ENCODE data around the gene NOS2. TPM values are rescaled to one million over a fixed set of nuclear protein-coding genes. Genes with fewer than 3 reads are reported as not detected.
"Not testable (repeated sequence)": the region's sequence is repeated elsewhere in the genome, so short reads cannot be mapped to it uniquely, and the experiment has no call there.

Gene NOS2
- total RNA-seq, 1 donor from 2014 or later, result 1.0 TPM

GRCh38 chr17:27771586-27771985 lies 28.7 kb downstream of the NOS2 start:
- Histone ChIP-seq H3K9me3 (ENCODE audit: control insufficient read depth in 3 of 3, low read length in 3 of 3) (no peaks in the 10 kb centered on the region), H3K9ac (ENCODE audit: low read depth in 1 of 3, low read length in 3 of 3) (no peak overlapping the region)

GRCh38 chr17:27770877-27771276 lies 29.5 kb downstream of the NOS2 start:
- Histone ChIP-seq H3K36me3 (ENCODE audit: control insufficient read depth in 3 of 3, insufficient read depth in 3 of 3, low read length in 3 of 3) (peaks cover 0 to 6% (median 3%) of the 10 kb centered on the region in 3 donors), H3K9ac (ENCODE audit: low read depth in 1 of 3, low read length in 3 of 3) (no peak overlapping the region), H3K27me3 (ENCODE audit: control insufficient read depth in 3 of 3, insufficient read depth in 3 of 3, low read length in 3 of 3) (no peaks in the 10 kb centered on the region), H3K4me1 (ENCODE audit: control insufficient read depth in 3 of 3, insufficient read depth in 3 of 3, low read length in 3 of 3) (no peaks in the 10 kb centered on the region), H3K4me3 (ENCODE audit: low read length in 3 of 3) (no peak overlapping the region), H3K27ac (ENCODE audit: low read depth, low read length) (no peak overlapping the region), H3K9me3 (ENCODE audit: control insufficient read depth in 3 of 3, low read length in 3 of 3) (no peaks in the 10 kb centered on the region)

More at GRCh38 chr17:27771586-27771985, 28.7 kb downstream of the NOS2 start:
- H3K4me1 ChIP-seq (ENCODE audit: control insufficient read depth in 3 of 3, insufficient read depth in 3 of 3, low read length in 3 of 3), result no peaks in the 10 kb centered on the region
- H3K27me3 ChIP-seq (ENCODE audit: control insufficient read depth in 3 of 3, insufficient read depth in 3 of 3, low read length in 3 of 3), result no peaks in the 10 kb centered on the region
- peaks cover 0 to 6% (median 0%) of the 10 kb centered on the region in 3 donors for H3K36me3 ChIP-seq (ENCODE audit: control insufficient read depth in 3 of 3, insufficient read depth in 3 of 3, low read length in 3 of 3)
- H3K27ac ChIP-seq (ENCODE audit: low read depth, low read length), result no peak overlapping the region
- no peak overlapping the region for H3K4me3 ChIP-seq (ENCODE audit: low read length in 3 of 3)

GRCh38 chr17:27768858-27769410 lies 31.4 kb downstream of the NOS2 start:
- H3K4me1 ChIP-seq (ENCODE audit: control insufficient read depth in 3 of 3, insufficient read depth in 3 of 3, low read length in 3 of 3), result peaks cover 0 to 11% (median 5%) of the 10 kb centered on the region in 3 donors
- H3K36me3 ChIP-seq (ENCODE audit: control insufficient read depth in 3 of 3, insufficient read depth in 3 of 3, low read length in 3 of 3), result peaks cover 0 to 5% (median 3%) of the 10 kb centered on the region in 3 donors
- H3K27ac ChIP-seq (ENCODE audit: low read depth, low read length), result no peak overlapping the region
- H3K4me3 ChIP-seq (ENCODE audit: low read length in 3 of 3), result no peak overlapping the region
- no peaks in the 10 kb centered on the region for H3K9me3 ChIP-seq (ENCODE audit: control insufficient read depth in 3 of 3, low read length in 3 of 3)
- H3K9ac ChIP-seq (ENCODE audit: low read depth in 1 of 3, low read length in 3 of 3), result no peak overlapping the region
- no peaks in the 10 kb centered on the region for H3K27me3 ChIP-seq (ENCODE audit: control insufficient read depth in 3 of 3, insufficient read depth in 3 of 3, low read length in 3 of 3)

GRCh38 chr17:27766438-27766837 lies 33.9 kb downstream of the NOS2 start:
- Histone ChIP-seq H3K9ac (ENCODE audit: low read depth in 1 of 3, low read length in 3 of 3) (no peak overlapping the region), H3K4me1 (ENCODE audit: control insufficient read depth in 3 of 3, insufficient read depth in 3 of 3, low read length in 3 of 3) (peaks cover 0 to 11% (median 5%) of the 10 kb centered on the region in 3 donors), H3K27me3 (ENCODE audit: control insufficient read depth in 3 of 3, insufficient read depth in 3 of 3, low read length in 3 of 3) (no peaks in the 10 kb centered on the region), H3K27ac (ENCODE audit: low read depth, low read length) (no peak overlapping the region), H3K9me3 (ENCODE audit: control insufficient read depth in 3 of 3, low read length in 3 of 3) (no peaks in the 10 kb centered on the region), H3K4me3 (ENCODE audit: low read length in 3 of 3) (no peak overlapping the region), H3K36me3 (ENCODE audit: control insufficient read depth in 3 of 3, insufficient read depth in 3 of 3, low read length in 3 of 3) (peaks cover 0 to 3% (median 2%) of the 10 kb centered on the region in 3 donors)

GRCh38 chr17:27765353-27765752 lies 35.0 kb downstream of the NOS2 start:
- H3K4me1 ChIP-seq (ENCODE audit: control insufficient read depth in 3 of 3, insufficient read depth in 3 of 3, low read length in 3 of 3), result peaks cover 0 to 11% (median 5%) of the 10 kb centered on the region in 3 donors
- H3K4me3 ChIP-seq (ENCODE audit: low read length in 3 of 3), result no peak overlapping the region
- no peaks in the 10 kb centered on the region for H3K27me3 ChIP-seq (ENCODE audit: control insufficient read depth in 3 of 3, insufficient read depth in 3 of 3, low read length in 3 of 3)
- H3K36me3 ChIP-seq (ENCODE audit: control insufficient read depth in 3 of 3, insufficient read depth in 3 of 3, low read length in 3 of 3), result peaks cover 0 to 3% (median 2%) of the 10 kb centered on the region in 3 donors
- no peaks in the 10 kb centered on the region for H3K9me3 ChIP-seq (ENCODE audit: control insufficient read depth in 3 of 3, low read length in 3 of 3)
- H3K27ac ChIP-seq (ENCODE audit: low read depth, low read length), result no peak overlapping the region
- no peak overlapping the region for H3K9ac ChIP-seq (ENCODE audit: low read depth in 1 of 3, low read length in 3 of 3)

- peaks cover 0 to 3% (median 2%) of the 10 kb centered on the region in 3 donors for H3K36me3 ChIP-seq (ENCODE audit: control insufficient read depth in 3 of 3, insufficient read depth in 3 of 3, low read length in 3 of 3)
- no peak overlapping the region for H3K9ac ChIP-seq (ENCODE audit: low read depth in 1 of 3, low read length in 3 of 3)
- H3K27me3 ChIP-seq (ENCODE audit: control insufficient read depth in 3 of 3, insufficient read depth in 3 of 3, low read length in 3 of 3), result no peaks in the 10 kb centered on the region
- H3K4me3 ChIP-seq (ENCODE audit: low read length in 3 of 3), result no peak overlapping the region
- no peaks in the 10 kb centered on the region for H3K9me3 ChIP-seq (ENCODE audit: control insufficient read depth in 3 of 3, low read length in 3 of 3)
- no peak overlapping the region for H3K27ac ChIP-seq (ENCODE audit: low read depth, low read length)
- peaks cover 0 to 11% (median 5%) of the 10 kb centered on the region in 3 donors for H3K4me1 ChIP-seq (ENCODE audit: control insufficient read depth in 3 of 3, insufficient read depth in 3 of 3, low read length in 3 of 3)
These were observed 35.7 kb downstream of the NOS2 start for GRCh38 chr17:27764589-27764988.

- no peaks in the 10 kb centered on the region for H3K9me3 ChIP-seq (ENCODE audit: control insufficient read depth in 3 of 3, low read length in 3 of 3)
- peaks cover 0 to 11% (median 5%) of the 10 kb centered on the region in 3 donors for H3K4me1 ChIP-seq (ENCODE audit: control insufficient read depth in 3 of 3, insufficient read depth in 3 of 3, low read length in 3 of 3)
- H3K9ac ChIP-seq (ENCODE audit: low read depth in 1 of 3, low read length in 3 of 3), result no peak overlapping the region
- H3K27me3 ChIP-seq (ENCODE audit: control insufficient read depth in 3 of 3, insufficient read depth in 3 of 3, low read length in 3 of 3), result no peaks in the 10 kb centered on the region
- H3K36me3 ChIP-seq (ENCODE audit: control insufficient read depth in 3 of 3, insufficient read depth in 3 of 3, low read length in 3 of 3), result peaks cover 0 to 3% (median 2%) of the 10 kb centered on the region in 3 donors
- H3K27ac ChIP-seq (ENCODE audit: low read depth, low read length), result no peak overlapping the region
- no peak overlapping the region for H3K4me3 ChIP-seq (ENCODE audit: low read length in 3 of 3)
These were observed 37.6 kb downstream of the NOS2 start for GRCh38 chr17:27762527-27763305.

- H3K9me3 ChIP-seq (ENCODE audit: control insufficient read depth in 3 of 3, low read length in 3 of 3); H3K36me3 ChIP-seq (ENCODE audit: control insufficient read depth in 3 of 3, insufficient read depth in 3 of 3, low read length in 3 of 3); H3K27me3 ChIP-seq (ENCODE audit: control insufficient read depth in 3 of 3, insufficient read depth in 3 of 3, low read length in 3 of 3); H3K27ac ChIP-seq (ENCODE audit: low read depth, low read length); H3K9ac ChIP-seq (ENCODE audit: low read depth in 1 of 3, low read length in 3 of 3); H3K4me3 ChIP-seq (ENCODE audit: low read length in 3 of 3): not testable (repeated sequence)
- H3K4me1 ChIP-seq (ENCODE audit: control insufficient read depth in 3 of 3, insufficient read depth in 3 of 3, low read length in 3 of 3), result peaks cover 0 to 11% (median 5%) of the 10 kb centered on the region in 3 donors
These were observed 39.4 kb downstream of the NOS2 start for GRCh38 chr17:27760931-27761330.

DNA sequence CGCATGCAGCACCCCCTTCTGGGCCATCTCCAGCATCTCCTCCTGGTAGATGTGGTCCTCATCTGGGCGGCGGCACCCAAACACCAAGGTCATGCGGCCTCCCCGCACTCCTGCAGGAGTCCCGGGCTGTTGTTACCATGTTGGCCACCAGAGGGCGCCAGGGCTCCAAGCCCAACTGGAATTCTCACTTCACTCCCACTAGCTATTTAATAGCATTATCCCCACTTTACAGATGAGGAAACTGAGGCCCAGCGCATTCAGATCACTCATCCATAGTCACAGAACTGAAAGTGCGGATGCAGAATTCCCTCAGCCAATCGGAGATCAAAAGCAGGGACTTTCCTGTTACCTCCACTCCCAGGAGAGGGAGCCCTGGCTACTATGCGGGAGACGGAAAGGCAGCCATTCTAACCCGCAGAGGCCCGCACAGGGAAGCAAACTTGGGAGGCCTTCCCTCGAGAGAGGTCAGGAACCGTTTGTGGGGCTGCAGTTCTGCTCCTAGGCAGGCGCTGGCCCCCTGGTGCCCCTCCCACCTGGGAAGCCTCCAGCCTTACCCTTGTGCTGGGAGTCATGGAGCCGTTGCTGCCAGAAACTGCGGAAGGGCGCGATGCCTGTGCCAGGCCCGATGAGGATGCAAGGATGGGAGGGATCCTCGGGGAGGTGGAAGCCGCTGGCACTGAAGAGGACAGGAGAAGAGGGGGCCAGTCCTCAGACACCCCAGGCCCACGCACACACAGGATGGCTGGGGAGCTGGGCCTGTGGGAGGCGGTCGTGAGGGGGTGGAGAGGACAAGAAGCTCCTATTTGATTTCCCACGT lies 40.1 kb downstream of the NOS2 start:
- Histone ChIP-seq H3K9ac (ENCODE audit: low read depth in 1 of 3, low read length in 3 of 3) (no peak overlapping the region), H3K36me3 (ENCODE audit: control insufficient read depth in 3 of 3, insufficient read depth in 3 of 3, low read length in 3 of 3) (no peaks in the 10 kb centered on the region), H3K4me3 (ENCODE audit: low read length in 3 of 3) (no peak overlapping the region), H3K27ac (ENCODE audit: low read depth, low read length) (no peak overlapping the region), H3K9me3 (ENCODE audit: control insufficient read depth in 3 of 3, low read length in 3 of 3) (no peaks in the 10 kb centered on the region), H3K27me3 (ENCODE audit: control insufficient read depth in 3 of 3, insufficient read depth in 3 of 3, low read length in 3 of 3) (no peaks in the 10 kb centered on the region), H3K4me1 (ENCODE audit: control insufficient read depth in 3 of 3, insufficient read depth in 3 of 3, low read length in 3 of 3) (peaks cover 0 to 8% (median 4%) of the 10 kb centered on the region in 3 donors)

All from skeletal muscle tissue (tissue), 4 donors.